Measurements from ENCODE around the gene ADAT3.

The ADAT3 gene

GRCh38 chr19:1925544-1925943, 20.3 kb downstream of the ADAT3 start:
- TF ChIP-seq FOXM1 (IDR thresholded peaks at IDR 0.05; ENCODE audit: borderline replicate concordance, low read depth) = no peak

GRCh38 chr19:1929021-1929742, 24.0 kb downstream of the ADAT3 start:
- TF ChIP-seq MAX (IDR thresholded peaks at IDR 0.05) (no peak), TCF12 (IDR thresholded peaks at IDR 0.05; ENCODE audit: low read depth) (peak; percentile 33; the same call in 1 of the 2 replicates), FOXM1 (IDR thresholded peaks at IDR 0.05; ENCODE audit: borderline replicate concordance, low read depth) (no peak), CEBPB (IDR thresholded peaks at IDR 0.05) (no peak), TAF1 (IDR thresholded peaks at IDR 0.05; ENCODE audit: low read depth) (0 out of 2 replicates have a peak, but pooled peaks have one; percentile 25), YY1 (IDR thresholded peaks at IDR 0.05; ENCODE audit: low read depth) (0 out of 2 replicates have a peak, but pooled peaks have one; percentile 30), NFIC (IDR thresholded peaks at IDR 0.05) (no peak), RAD21 (IDR thresholded peaks at IDR 0.05; ENCODE audit: low read depth) (peak; percentile 76), EGR1 (IDR thresholded peaks at IDR 0.05) (no peak), TEAD4 (IDR thresholded peaks at IDR 0.05) (no peak)

GRCh38 chr19:1931445-1931844, 26.2 kb downstream of the ADAT3 start:
- no peak for TF ChIP-seq NFIC (IDR thresholded peaks at IDR 0.05)
- TF ChIP-seq FOXM1 (IDR thresholded peaks at IDR 0.05; ENCODE audit: borderline replicate concordance, low read depth) = no peak
- no peak for TF ChIP-seq ZBTB7A (IDR thresholded peaks at IDR 0.05; ENCODE audit: low read depth)
- no peak for TF ChIP-seq EGR1 (IDR thresholded peaks at IDR 0.05)
- no peak for TF ChIP-seq TCF12 (IDR thresholded peaks at IDR 0.05; ENCODE audit: low read depth)
- no peak for TF ChIP-seq CEBPB (IDR thresholded peaks at IDR 0.05)
- no peak for TF ChIP-seq YY1 (IDR thresholded peaks at IDR 0.05; ENCODE audit: low read depth)
- no peak for TF ChIP-seq EP300 (IDR thresholded peaks at IDR 0.05; ENCODE audit: borderline replicate concordance)
- TF ChIP-seq USF1 (IDR thresholded peaks at IDR 0.05) = no peak
- TF ChIP-seq REST (IDR thresholded peaks at IDR 0.05; ENCODE audit: low read depth) = no peak
- TF ChIP-seq RAD21 (IDR thresholded peaks at IDR 0.05; ENCODE audit: low read depth) = no peak
- no peak for TF ChIP-seq TEAD4 (IDR thresholded peaks at IDR 0.05)
- no peak for TF ChIP-seq MAX (IDR thresholded peaks at IDR 0.05)
- no peak for TF ChIP-seq TAF1 (IDR thresholded peaks at IDR 0.05; ENCODE audit: low read depth)
- no peak for TF ChIP-seq CREB1 (IDR thresholded peaks at IDR 0.05; ENCODE audit: low read depth)

GRCh38 chr19:1932395-1932794, 27.2 kb downstream of the ADAT3 start:
- TF ChIP-seq RAD21 (IDR thresholded peaks at IDR 0.05; ENCODE audit: low read depth) (no peak), NFIC (IDR thresholded peaks at IDR 0.05) (no peak), REST (IDR thresholded peaks at IDR 0.05; ENCODE audit: low read depth) (no peak), CEBPB (IDR thresholded peaks at IDR 0.05) (no peak), ZBTB7A (IDR thresholded peaks at IDR 0.05; ENCODE audit: low read depth) (no peak), FOXM1 (IDR thresholded peaks at IDR 0.05; ENCODE audit: borderline replicate concordance, low read depth) (no peak), TCF12 (IDR thresholded peaks at IDR 0.05; ENCODE audit: low read depth) (no peak), USF1 (IDR thresholded peaks at IDR 0.05) (no peak), YY1 (IDR thresholded peaks at IDR 0.05; ENCODE audit: low read depth) (no peak), CREB1 (IDR thresholded peaks at IDR 0.05; ENCODE audit: low read depth) (no peak), TAF1 (IDR thresholded peaks at IDR 0.05; ENCODE audit: low read depth) (no peak), EP300 (IDR thresholded peaks at IDR 0.05; ENCODE audit: borderline replicate concordance) (no peak), MAX (IDR thresholded peaks at IDR 0.05) (no peak), EGR1 (IDR thresholded peaks at IDR 0.05) (no peak), TEAD4 (IDR thresholded peaks at IDR 0.05) (no peak)

GRCh38 chr19:1933244-1933643, 28.0 kb downstream of the ADAT3 start:
- TF ChIP-seq USF1 (IDR thresholded peaks at IDR 0.05) (no peak), MAX (IDR thresholded peaks at IDR 0.05) (no peak), TEAD4 (IDR thresholded peaks at IDR 0.05) (no peak), CEBPB (IDR thresholded peaks at IDR 0.05) (no peak), FOXM1 (IDR thresholded peaks at IDR 0.05; ENCODE audit: borderline replicate concordance, low read depth) (no peak), REST (IDR thresholded peaks at IDR 0.05; ENCODE audit: low read depth) (no peak), TCF12 (IDR thresholded peaks at IDR 0.05; ENCODE audit: low read depth) (no peak)
